HFFc6 (cell line): Measurements from ENCODE around the gene TMEM167B. TPM values are rescaled to one million over a fixed set of nuclear protein-coding genes. Genes with fewer than 3 reads are reported as not detected.

Source experiments
- DNase-seq: peaks from one replicate; pipeline ENCODE4 v3.0.0-alpha.2; 2018
- H3K27ac Mint-ChIP-seq: 2 replicates; pipeline ENCODE4 v1.8.0; 2020; ENCODE audit warnings: mild to moderate bottlenecking, mixed read lengths
- H3K27me3 Mint-ChIP-seq: 2 replicates; pipeline ENCODE4 v1.8.0; 2021; ENCODE audit warnings: mild to moderate bottlenecking, moderate library complexity, mixed read lengths; ENCODE audit not compliant: insufficient read depth
- H3K36me3 Mint-ChIP-seq: 2 replicates; pipeline ENCODE4 v1.8.0; 2021; ENCODE audit warnings: low read depth, mixed read lengths
- H3K4me1 Mint-ChIP-seq: 2 replicates; pipeline ENCODE4 v1.8.0; 2020; ENCODE audit warnings: low read depth, mixed read lengths
- H3K4me3 Mint-ChIP-seq: 2 replicates; pipeline ENCODE4 v1.8.0; 2020; ENCODE audit warnings: mild to moderate bottlenecking, moderate library complexity, mixed read lengths
- H3K9me3 Mint-ChIP-seq: 2 replicates; pipeline ENCODE4 v1.8.0; 2020; ENCODE audit warnings: mild to moderate bottlenecking, mixed read lengths
- total RNA-seq, 6 experiments: library from RNA; stranded (reverse); fragmentation: NEBNext Ultra II Directional; extraction: Animal tissue kit (Norgen Biotek cat#: 25700); gene quantifications; 2 replicates in 1 of 6; 3 replicates in 5 of 6; pipeline ENCODE4 v1.2.3, GENCODE V29; 2021
- TF ChIP-seq, protein P1 (sequence below): fragments of 200-600 bp; sonication (generic); IDR thresholded peaks from 2 replicates; pipeline ENCODE4 v1.5.0; 2021; ENCODE audit warnings: antibody characterized with exemption, mild to moderate bottlenecking

The TMEM167B gene
- total RNA-seq, 6 experiments from 2014 or later, result 48.0 to 58.6 (median 53.5) TPM

DNA sequence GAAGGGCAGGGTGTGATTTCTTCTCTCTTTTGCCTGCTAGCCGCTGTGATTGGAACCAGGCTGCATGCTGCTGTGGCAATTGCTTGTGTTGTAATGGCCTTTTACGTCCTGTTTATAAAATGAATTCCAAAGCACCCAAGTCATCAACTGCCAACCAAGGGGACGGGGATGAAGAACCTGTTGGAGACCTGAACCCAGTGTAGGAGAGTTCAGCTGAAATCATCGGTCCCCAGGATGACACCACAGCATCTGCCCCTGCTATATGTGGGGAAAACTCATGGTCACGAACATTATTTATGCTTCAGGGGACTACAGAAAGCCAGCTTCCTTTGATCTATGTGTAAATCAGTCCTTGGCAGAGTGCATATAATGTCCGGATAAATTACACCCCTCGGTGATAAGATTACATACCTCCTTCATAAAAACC is 3.8 kb downstream of the TMEM167B start:
- peak overlapping the region; percentile 80 for H3K27ac Mint-ChIP-seq
- DNase-seq, result peak; percentile 46

DNA sequence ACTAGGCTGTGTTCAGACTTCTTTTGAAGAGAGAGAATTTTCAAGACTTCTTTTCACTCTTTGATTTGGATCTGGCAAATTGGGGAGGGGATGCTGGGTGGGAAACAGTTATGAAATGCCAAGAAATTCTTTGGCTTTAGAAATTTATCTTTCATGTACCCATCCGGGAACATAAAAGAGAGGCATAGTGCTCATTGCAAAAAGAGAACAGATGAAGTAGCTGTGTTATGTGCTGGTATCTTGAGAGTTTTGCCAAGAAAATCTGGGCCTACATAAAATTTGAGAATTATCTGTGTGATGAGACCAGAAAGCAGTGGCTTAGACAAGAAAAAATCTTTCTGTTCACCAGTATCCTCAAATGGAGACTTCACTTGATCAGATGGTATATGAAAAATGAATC is 4.3 kb downstream of the TMEM167B start:
- TF ChIP-seq, protein P1, sequence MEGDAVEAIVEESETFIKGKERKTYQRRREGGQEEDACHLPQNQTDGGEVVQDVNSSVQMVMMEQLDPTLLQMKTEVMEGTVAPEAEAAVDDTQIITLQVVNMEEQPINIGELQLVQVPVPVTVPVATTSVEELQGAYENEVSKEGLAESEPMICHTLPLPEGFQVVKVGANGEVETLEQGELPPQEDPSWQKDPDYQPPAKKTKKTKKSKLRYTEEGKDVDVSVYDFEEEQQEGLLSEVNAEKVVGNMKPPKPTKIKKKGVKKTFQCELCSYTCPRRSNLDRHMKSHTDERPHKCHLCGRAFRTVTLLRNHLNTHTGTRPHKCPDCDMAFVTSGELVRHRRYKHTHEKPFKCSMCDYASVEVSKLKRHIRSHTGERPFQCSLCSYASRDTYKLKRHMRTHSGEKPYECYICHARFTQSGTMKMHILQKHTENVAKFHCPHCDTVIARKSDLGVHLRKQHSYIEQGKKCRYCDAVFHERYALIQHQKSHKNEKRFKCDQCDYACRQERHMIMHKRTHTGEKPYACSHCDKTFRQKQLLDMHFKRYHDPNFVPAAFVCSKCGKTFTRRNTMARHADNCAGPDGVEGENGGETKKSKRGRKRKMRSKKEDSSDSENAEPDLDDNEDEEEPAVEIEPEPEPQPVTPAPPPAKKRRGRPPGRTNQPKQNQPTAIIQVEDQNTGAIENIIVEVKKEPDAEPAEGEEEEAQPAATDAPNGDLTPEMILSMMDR, result no peak
- Mint-ChIP-seq H3K36me3 (peaks cover 23% of the 10 kb centered on the region), H3K4me1 (peaks cover 34% of the 10 kb centered on the region), H3K9me3 (no peaks in the 10 kb centered on the region), H3K27me3 (peaks cover 2% of the 10 kb centered on the region), H3K27ac (peak overlapping the region; percentile 80), H3K4me3 (no peak overlapping the region)
- no peak for DNase-seq

More for the DNA sequence above, 3.8 kb downstream of the TMEM167B start:
- peaks cover 2% of the 10 kb centered on the region for H3K27me3 Mint-ChIP-seq
- H3K4me3 Mint-ChIP-seq, result peak overlapping the region; percentile 55
- H3K36me3 Mint-ChIP-seq, result peaks cover 27% of the 10 kb centered on the region
- TF ChIP-seq, protein P1, result no peak
- H3K4me1 Mint-ChIP-seq, result peaks cover 38% of the 10 kb centered on the region
- H3K9me3 Mint-ChIP-seq, result peaks cover 4% of the 10 kb centered on the region; the same call in 1 of the 2 replicates

DNA sequence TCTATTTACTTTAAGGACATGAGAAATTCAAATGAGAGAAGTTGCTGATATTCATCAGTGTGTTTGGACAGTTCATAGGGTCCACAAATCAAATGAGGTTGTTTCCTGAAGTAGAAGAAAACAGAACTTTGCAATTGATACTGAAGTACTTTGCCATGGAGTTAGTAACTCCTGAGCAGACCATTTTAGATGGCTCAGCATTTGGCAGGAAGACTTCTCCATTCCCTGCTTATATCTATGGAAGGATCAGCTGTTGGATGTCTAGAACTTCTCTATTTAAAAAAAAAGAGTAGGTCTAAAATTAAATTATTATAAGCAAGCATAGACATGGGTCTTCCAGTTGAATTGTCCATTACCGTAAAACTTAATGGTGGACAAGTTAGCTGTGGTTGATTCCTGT is 5.1 kb downstream of the TMEM167B start:
- Mint-ChIP-seq H3K36me3 (peaks cover 23% of the 10 kb centered on the region), H3K27me3 (peaks cover 4% of the 10 kb centered on the region), H3K27ac (no peak overlapping the region; the same call in 1 of the 2 replicates), H3K4me3 (no peak overlapping the region), H3K4me1 (peaks cover 30% of the 10 kb centered on the region), H3K9me3 (no peaks in the 10 kb centered on the region)
- DNase-seq, result no peak
- TF ChIP-seq, protein P1, result no peak

DNA sequence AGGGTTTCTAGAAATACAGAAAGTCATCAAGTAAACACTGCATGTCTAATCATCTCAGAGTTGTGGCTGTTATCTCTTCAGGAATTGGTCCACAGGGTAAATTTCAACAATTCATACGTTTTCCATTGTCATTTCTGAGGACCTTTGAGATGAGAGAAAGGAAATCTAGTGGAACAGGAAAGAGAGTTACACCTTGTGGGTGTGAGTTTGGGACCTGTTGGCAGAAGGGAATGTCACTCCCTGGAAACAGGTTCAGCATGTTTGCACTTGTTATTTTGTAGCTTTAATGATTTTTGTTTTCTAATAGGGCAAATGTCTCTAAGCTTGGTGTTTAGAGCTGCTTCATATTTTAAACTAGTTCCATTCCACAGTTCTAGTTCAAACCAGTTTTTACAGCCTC is 5.6 kb downstream of the TMEM167B start:
- Mint-ChIP-seq H3K4me1 (peaks cover 30% of the 10 kb centered on the region), H3K4me3 (no peak overlapping the region), H3K9me3 (no peaks in the 10 kb centered on the region), H3K36me3 (peaks cover 25% of the 10 kb centered on the region), H3K27ac (no peak overlapping the region), H3K27me3 (peaks cover 4% of the 10 kb centered on the region)
- no peak for DNase-seq
- TF ChIP-seq, protein P1, result no peak

DNA sequence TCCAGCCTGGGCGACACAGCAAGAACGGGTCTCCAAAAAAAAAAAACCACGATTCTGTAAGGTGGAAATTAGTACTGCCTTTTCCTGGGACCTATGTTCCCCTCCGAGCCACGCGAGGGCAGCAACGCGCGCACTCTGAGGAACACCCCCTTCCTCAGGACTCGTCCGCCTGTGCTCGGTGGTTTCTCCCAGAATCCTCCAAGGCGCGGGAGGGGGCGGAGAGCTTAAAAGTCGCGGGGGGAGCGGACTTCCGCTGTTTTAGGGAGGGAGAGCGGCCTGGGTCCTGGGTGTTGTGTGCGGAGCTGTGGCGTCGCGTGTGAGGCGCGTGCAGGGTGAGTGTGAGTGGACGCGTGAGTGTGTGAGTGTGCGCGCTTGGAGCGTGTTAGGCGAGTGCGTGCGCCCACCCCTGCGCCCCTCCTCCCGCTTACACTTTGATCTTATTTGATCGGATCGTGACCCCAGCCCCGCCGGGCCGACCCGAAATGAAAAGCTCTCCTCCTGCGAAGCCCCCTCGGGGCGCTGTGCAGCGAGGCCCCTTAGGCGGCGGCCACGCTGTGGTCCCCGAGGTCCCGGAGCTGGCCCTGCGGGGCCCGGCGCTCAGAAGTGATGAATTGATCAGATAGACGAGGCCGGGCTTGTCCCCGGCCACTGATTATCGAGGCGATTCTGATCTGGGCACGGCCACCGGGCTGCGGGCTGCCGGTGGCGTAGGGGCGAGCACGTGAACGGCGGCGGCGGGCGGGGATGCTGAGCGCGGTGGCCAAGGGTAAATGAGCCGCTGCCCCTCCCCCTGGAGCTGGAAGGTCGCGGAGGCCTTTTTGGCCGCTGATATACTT is 9.6 kb downstream of the TMEM167B start:
- peaks cover 20% of the 10 kb centered on the region; the same call in 1 of the 2 replicates for H3K36me3 Mint-ChIP-seq
- peaks cover 6% of the 10 kb centered on the region for H3K27me3 Mint-ChIP-seq
- H3K9me3 Mint-ChIP-seq, result no peaks in the 10 kb centered on the region
- peaks cover 9% of the 10 kb centered on the region for H3K4me1 Mint-ChIP-seq
- peak overlapping the region; percentile 98 for H3K4me3 Mint-ChIP-seq
- peak overlapping the region; percentile 96 for H3K27ac Mint-ChIP-seq
- peak; percentile 95 for DNase-seq
- TF ChIP-seq, protein P1, result peak; percentile 87
